ENCODE data around the gene BEST4. TPM values are rescaled to one million over a fixed set of nuclear protein-coding genes. Genes with fewer than 3 reads are reported as not detected.
A peak's percentile ranks its signal among the peaks of the same experiment; 100 is the strongest.

Gene BEST4
- total and polyA plus RNA-seq, 2 of the 8 experiments (the other 6 are each of a cell fraction or from before 2014, with no cell fraction given): 0.76 to 1.4 TPM

DNA sequence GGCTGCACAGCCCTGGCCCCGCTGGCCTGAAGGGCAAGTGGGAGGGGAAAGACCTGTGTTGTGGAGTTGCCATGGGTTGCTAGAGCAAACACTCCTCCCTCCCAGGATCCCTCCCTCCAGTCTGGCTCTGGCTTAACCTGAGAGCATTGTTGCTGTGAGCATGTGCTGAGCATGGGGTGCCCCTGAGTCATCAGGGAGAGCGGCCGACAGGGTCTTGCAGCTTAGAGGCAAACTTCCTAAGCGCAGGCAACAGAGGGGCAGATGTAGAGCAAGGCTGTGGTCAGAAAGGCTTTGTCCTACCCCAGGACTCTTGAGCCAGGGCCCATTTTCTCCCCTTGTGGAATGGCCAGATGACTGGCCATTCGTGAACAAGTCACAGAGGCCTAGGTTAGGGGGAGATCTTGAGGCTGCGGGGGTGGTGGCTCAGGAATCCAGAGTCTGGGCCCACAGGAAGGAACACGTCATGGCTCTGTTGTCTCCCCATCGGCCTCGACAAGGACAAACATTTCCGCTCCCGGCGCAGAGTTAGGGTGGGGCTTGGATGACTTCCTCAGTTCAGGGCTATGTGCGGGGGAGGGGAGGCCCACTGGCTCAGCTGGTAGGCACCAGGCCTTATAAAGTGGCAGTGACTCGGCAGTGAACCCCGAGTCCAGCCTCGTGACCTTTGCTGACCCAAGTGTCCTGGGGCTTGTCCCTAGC, 19.5 kb upstream of the BEST4 start:
- Histone ChIP-seq H4K5ac (ENCODE audit: insufficient read length, low read depth, low read length) (peak overlapping the region; percentile 69), H3K9me3 (ENCODE audit: insufficient read depth in 2 of 2, low read depth in 1 of 2, low read length in 1 of 2) (no peaks in the 10 kb centered on the region), H4K20me1 (replicated peaks in 1 of 2; ENCODE audit: control insufficient read depth in 1 of 2, insufficient read depth in 2 of 2, low read length in 2 of 2) (no peaks in the 10 kb centered on the region), H2AK5ac (ENCODE audit: low read depth, low read length) (peak overlapping the region; percentile 97), H3K27me3 (replicated peaks in 1 of 4; ENCODE audit: control insufficient read depth in 3 of 4, extremely low read depth in 1 of 4, insufficient read depth in 3 of 4, low read length in 3 of 4) (peaks cover 0 to 4% (median 1%) of the 10 kb centered on the region in 4 experiments; a peak in 4 of 7 replicates), H3K4me1 (replicated peaks in 1 of 4; ENCODE audit: control insufficient read depth in 3 of 4, insufficient read depth in 4 of 4, low read length in 3 of 4) (peaks cover 10 to 37% (median 28%) of the 10 kb centered on the region in 4 experiments), H2BK5ac (ENCODE audit: low read depth, low read length) (peak overlapping the region; percentile 98), H3K36me3 (ENCODE audit: control insufficient read depth in 2 of 4, insufficient read depth in 4 of 4, low read length in 3 of 4) (peaks cover 0 to 16% (median 6%) of the 10 kb centered on the region in 4 experiments; a peak in 5 of 8 replicates), H4K91ac (replicated peaks; ENCODE audit: insufficient read length, low read length) (peak overlapping the region; percentile 92), H2BK20ac (ENCODE audit: low read length) (peak overlapping the region; percentile 99), H4K8ac (ENCODE audit: extremely low read depth, insufficient read depth, low read length) (peak overlapping the region; percentile 84; the same call in 1 of the 2 replicates), H3K4ac (replicated peaks; ENCODE audit: insufficient read length, low read depth, low read length) (peak overlapping the region; percentile 71), H3K14ac (ENCODE audit: insufficient read length) (no peak overlapping the region), H3K23me2 (ENCODE audit: low read depth, low read length) (no peaks in the 10 kb centered on the region), H2AFZ (ENCODE audit: low read length) (no peak overlapping the region), H3K18ac (ENCODE audit: extremely low read depth, low read length) (peak overlapping the region; percentile 84), H3K27ac (ENCODE audit: low read depth, low read length) (peak overlapping the region; percentile 96), H3K4me2 (ENCODE audit: insufficient read depth in 1 of 2, low read depth in 2 of 2, low read length in 2 of 2) (peak overlapping the region; percentile 56 to 58), H3K9ac (replicated peaks in 1 of 4; ENCODE audit: extremely low read depth in 1 of 4, low read depth in 3 of 4, low read length in 3 of 4) (peak overlapping the region in 3 of 4 experiments; percentile 42 to 80 (median 74); a peak in 4 of 7 replicates), H3K56ac (replicated peaks; ENCODE audit: insufficient read length, low read depth, low read length) (no peak overlapping the region), H2BK120ac (replicated peaks; ENCODE audit: low read depth, low read length) (peak overlapping the region; percentile 71), H3K79me2 (ENCODE audit: control insufficient read depth in 1 of 2, insufficient read depth in 2 of 2, low read length in 2 of 2) (no peaks in the 10 kb centered on the region), H3K79me1 (ENCODE audit: low read depth, low read length) (no peaks in the 10 kb centered on the region), H2BK15ac (ENCODE audit: low read length) (peak overlapping the region; percentile 100; the same call in 1 of the 2 replicates), H3K23ac (ENCODE audit: insufficient read length) (no peak overlapping the region), H3K4me3 (ENCODE audit: extremely low read depth in 1 of 4, insufficient read depth in 2 of 4, low read depth in 3 of 4, low read length in 4 of 4) (peak overlapping the region in 2 of 4 experiments; percentile 5 to 37; a peak in 3 of 8 replicates), H2BK12ac (ENCODE audit: low read depth, low read length) (peak overlapping the region; percentile 100)
- POLR2A ChIA-PET (ENCODE audit: partially characterized antibody): interaction anchor here (0.6 to 19.2 kb wide), 18 partner anchors 8 to 527 kb away, joined by 3 to 547 read pairs (median 11); partner anchors contain the start of genes BEST4, PLK3 and RPS8
- FAIRE-seq: peak; percentile 63
- peak in 1 of 2 experiments; percentile 89 for DNase-seq (ENCODE audit: low read depth in 1 of 2, low spot score in 2 of 2)
- 56% methylated on average over 16 of the region's 16 CpGs; no CpG with 5 or more reads in 1 of the 2 experiments for WGBS, 2 experiments (ENCODE audit: extremely low coverage in 1 of 2, insufficient coverage in 1 of 2, insufficient read length in 1 of 2, insufficient replicate concordance in 2 of 2, low coverage in 1 of 2, low lambda C conversion rate in 2 of 2, missing lambda C conversion rate in 1 of 2)
- CTCF ChIA-PET (ENCODE audit: partially characterized antibody): interaction anchor here (0.5 to 5.4 kb wide), 12 partner anchors 11 to 84 kb away, joined by 3 to 37 read pairs (median 10); partner anchors contain the start of genes BEST4 and RNU5D-1
- no peak for TF ChIP-seq NANOG (IDR thresholded peaks at IDR 0.05; ENCODE audit: insufficient read depth, low read depth, low read length, poor library complexity, severe bottlenecking)
- TF ChIP-seq SP1 (IDR thresholded peaks at IDR 0.05; ENCODE audit: low read depth, low read length): peak; percentile 57; the same call in 1 of the 2 replicates
- TF ChIP-seq, protein P1, sequence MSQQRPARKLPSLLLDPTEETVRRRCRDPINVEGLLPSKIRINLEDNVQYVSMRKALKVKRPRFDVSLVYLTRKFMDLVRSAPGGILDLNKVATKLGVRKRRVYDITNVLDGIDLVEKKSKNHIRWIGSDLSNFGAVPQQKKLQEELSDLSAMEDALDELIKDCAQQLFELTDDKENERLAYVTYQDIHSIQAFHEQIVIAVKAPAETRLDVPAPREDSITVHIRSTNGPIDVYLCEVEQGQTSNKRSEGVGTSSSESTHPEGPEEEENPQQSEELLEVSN (IDR thresholded peaks at IDR 0.05): peak; percentile 87
- peak; percentile 38; the same call in 1 of the 2 replicates for TF ChIP-seq TEAD4 (IDR thresholded peaks at IDR 0.05; ENCODE audit: low read depth, low read length)
- no peak for TF ChIP-seq SAP30 (IDR thresholded peaks at IDR 0.05; ENCODE audit: insufficient read depth, insufficient replicate concordance, low read length)
- TF ChIP-seq EP300 (IDR thresholded peaks at IDR 0.05; ENCODE audit: borderline replicate concordance in 1 of 2, low read depth in 2 of 2, low read length in 2 of 2): peak; percentile 36 to 89; a peak in 2 of 3 replicates
- no peak for TF ChIP-seq MAFK (IDR thresholded peaks at IDR 0.05; ENCODE audit: low read depth, low read length)
- TF ChIP-seq SP2 (IDR thresholded peaks at IDR 0.05; ENCODE audit: low read length): no peak
- TF ChIP-seq JUND (IDR thresholded peaks at IDR 0.05; ENCODE audit: low read length): peak; percentile 73; the same call in 1 of the 2 replicates
- no peak for TF ChIP-seq BACH1 (IDR thresholded peaks at IDR 0.05; ENCODE audit: low read length)
